ENCODE measurements around the gene LRRC28. TPM values are rescaled to one million over a fixed set of nuclear protein-coding genes. Genes with fewer than 3 reads are reported as not detected.

The LRRC28 gene
- total RNA-seq, 3 donors from 2014 or later: 24.3 to 52.2 (median 44.3) TPM

DNA sequence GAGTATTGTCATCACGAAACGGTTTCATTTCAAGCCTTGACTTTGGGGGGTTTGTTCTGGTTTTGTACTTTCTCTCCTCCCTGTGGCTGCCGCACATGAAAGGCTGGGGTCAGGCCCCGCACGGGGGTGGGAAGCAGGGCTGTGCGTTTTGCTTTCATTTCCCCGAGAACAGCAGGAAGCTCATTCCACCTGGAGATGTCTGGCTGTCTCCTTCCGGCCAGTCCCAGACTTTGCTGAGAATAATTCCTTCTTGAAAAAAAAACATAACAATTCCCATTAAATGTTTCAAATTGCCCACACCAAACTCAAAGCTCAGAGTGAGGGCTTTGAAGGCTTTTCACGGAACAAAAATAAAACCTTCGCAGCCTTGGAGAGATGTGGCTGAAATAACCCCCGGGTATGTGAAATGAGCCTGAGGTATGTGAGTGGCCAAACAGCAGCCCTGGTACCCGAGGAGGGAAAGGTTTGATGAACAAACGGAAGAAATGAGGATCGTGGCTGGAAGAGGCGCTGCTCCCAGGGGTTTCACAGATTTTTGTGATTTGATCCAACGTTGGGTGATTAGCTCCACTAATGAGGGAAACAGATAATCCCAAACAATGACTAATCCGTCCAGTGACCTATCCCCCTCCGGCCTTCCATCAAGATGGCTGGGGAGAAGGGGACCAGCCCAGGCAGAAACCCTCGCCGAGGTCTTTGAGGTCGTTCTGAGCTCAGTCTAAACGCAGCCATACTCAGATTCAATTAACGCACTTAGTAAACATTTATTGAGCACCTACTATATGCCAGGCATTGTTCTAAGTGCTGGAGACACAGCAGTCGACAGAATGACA, 187.6 kb downstream of the LRRC28 start:
- peak in 1 of 2 donors; percentile 12 for DNase-seq (ENCODE audit: low spot score in 2 of 2)
- no peak overlapping the region for H3K4me3 ChIP-seq
- no peak for TF ChIP-seq POLR2A (IDR thresholded peaks at IDR 0.05)
- TF ChIP-seq, protein P1, sequence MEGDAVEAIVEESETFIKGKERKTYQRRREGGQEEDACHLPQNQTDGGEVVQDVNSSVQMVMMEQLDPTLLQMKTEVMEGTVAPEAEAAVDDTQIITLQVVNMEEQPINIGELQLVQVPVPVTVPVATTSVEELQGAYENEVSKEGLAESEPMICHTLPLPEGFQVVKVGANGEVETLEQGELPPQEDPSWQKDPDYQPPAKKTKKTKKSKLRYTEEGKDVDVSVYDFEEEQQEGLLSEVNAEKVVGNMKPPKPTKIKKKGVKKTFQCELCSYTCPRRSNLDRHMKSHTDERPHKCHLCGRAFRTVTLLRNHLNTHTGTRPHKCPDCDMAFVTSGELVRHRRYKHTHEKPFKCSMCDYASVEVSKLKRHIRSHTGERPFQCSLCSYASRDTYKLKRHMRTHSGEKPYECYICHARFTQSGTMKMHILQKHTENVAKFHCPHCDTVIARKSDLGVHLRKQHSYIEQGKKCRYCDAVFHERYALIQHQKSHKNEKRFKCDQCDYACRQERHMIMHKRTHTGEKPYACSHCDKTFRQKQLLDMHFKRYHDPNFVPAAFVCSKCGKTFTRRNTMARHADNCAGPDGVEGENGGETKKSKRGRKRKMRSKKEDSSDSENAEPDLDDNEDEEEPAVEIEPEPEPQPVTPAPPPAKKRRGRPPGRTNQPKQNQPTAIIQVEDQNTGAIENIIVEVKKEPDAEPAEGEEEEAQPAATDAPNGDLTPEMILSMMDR (IDR thresholded peaks at IDR 0.05): no peak
- TF ChIP-seq POLR2AphosphoS5 (IDR thresholded peaks at IDR 0.05): no peak

DNA sequence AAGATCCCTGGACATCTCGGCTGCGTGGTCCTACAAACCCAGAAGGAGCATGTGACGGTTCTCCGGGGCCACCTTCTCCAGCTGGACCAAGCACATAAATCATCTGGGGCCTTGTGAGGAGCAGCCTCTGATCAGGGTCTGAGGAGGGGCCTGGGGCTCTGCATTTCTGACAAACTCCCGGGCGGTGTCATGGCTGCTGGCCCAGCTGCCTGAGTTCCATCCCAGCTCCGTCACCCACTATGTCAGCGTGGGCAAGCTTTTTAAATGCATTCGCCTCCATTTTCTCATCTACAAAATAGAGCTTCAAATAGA, 188.2 kb downstream of the LRRC28 start:
- intact Hi-C loops (cut with DNase I; ENCODE audit: low total_unique reads): no loop called here
- H3K9me3 ChIP-seq: no peaks in the 10 kb centered on the region
- no peaks in the 10 kb centered on the region for H3K36me3 ChIP-seq
- H3K4me3 ChIP-seq: no peak overlapping the region
- H3K27ac ChIP-seq: no peak overlapping the region
- H3K27me3 ChIP-seq: no peaks in the 10 kb centered on the region
- H3K4me1 ChIP-seq: peaks cover 14% of the 10 kb centered on the region in 2 donors
- no peak for DNase-seq (ENCODE audit: low spot score in 2 of 2)
- TF ChIP-seq POLR2AphosphoS5 (IDR thresholded peaks at IDR 0.05) (no peak), POLR2A (IDR thresholded peaks at IDR 0.05) (no peak)
- TF ChIP-seq, protein P1 (IDR thresholded peaks at IDR 0.05): no peak

More for the DNA sequence above, 187.6 kb downstream of the LRRC28 start:
- H3K27ac ChIP-seq: no peak overlapping the region
- no peaks in the 10 kb centered on the region for H3K36me3 ChIP-seq
- H3K4me1 ChIP-seq: peaks cover 14% of the 10 kb centered on the region in 2 donors
- H3K9me3 ChIP-seq: no peaks in the 10 kb centered on the region
- intact Hi-C loops (cut with DNase I; ENCODE audit: low total_unique reads): no loop called here
- no peaks in the 10 kb centered on the region for H3K27me3 ChIP-seq

DNA sequence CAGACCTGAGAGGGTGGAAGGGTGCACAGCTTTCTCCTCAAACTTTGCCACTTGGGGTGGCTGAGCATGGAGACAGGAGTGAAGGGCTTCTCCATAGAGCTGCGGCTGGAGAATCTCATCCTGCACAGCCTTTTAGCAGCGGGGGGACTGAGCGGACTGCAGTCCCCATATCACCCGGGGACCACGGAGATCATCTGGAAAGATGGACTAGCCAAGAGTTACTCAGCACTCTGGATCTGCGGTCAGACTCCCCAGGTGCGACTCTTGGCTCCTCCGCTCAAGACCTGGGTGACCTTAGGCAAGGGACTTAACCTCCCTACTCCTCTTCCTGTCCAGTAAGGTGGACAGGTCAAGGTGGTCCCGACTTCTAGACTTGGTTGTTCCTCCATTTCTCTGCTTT, 188.7 kb downstream of the LRRC28 start:
- no peak for DNase-seq (ENCODE audit: low spot score in 2 of 2)
- Histone ChIP-seq H3K36me3 (no peaks in the 10 kb centered on the region), H3K9me3 (no peaks in the 10 kb centered on the region), H3K27me3 (no peaks in the 10 kb centered on the region), H3K27ac (no peak overlapping the region), H3K4me3 (no peak overlapping the region), H3K4me1 (peaks cover 13 to 14% of the 10 kb centered on the region in 2 donors)
- TF ChIP-seq POLR2AphosphoS5 (IDR thresholded peaks at IDR 0.05) (no peak), POLR2A (IDR thresholded peaks at IDR 0.05) (no peak)
- TF ChIP-seq, protein P1 (IDR thresholded peaks at IDR 0.05): no peak
- intact Hi-C loops (cut with DNase I; ENCODE audit: low total_unique reads): loop anchor here (2.0 kb wide), 1 partner anchor 59 kb away; no protein-coding TSS in a partner anchor

Other genes starting within 250 kb of the LRRC28 start
- gene PGPEP1L, start 243.7 kb upstream of the LRRC28 start, total RNA-seq: not detected
- gene SYNM, start 146.4 kb upstream of the LRRC28 start, total RNA-seq: 100 to 1,000 TPM in 2 of 3 donors, 10 to 100 TPM in 1; 32.0 to 319 (median 115) TPM
- gene TTC23, start 1.9 kb upstream of the LRRC28 start, total RNA-seq: 10 to 100 TPM; 19.2 to 43.9 (median 29.5) TPM

Data from breast epithelium (tissue), 4 donors.